Uterus (tissue), 4 donors: Measurements from ENCODE around the gene TAC3. TPM values are rescaled to one million over a fixed set of nuclear protein-coding genes. Genes with fewer than 3 reads are reported as not detected.

ENCODE experiments used
- DNase-seq, 2 donors: peaks; one replicate each; pipeline ENCODE4 v3.0.0-alpha.2; 2019 to 2020
- H3K27ac ChIP-seq, 2 donors: fragments of 200-600 bp; sonication (generic); 1 replicate in 1 of 2; 2 replicates in 1 of 2; pipeline ENCODE4 v1.5.1; 2016 to 2018
- H3K27me3 ChIP-seq, 2 donors: fragments of 200-600 bp; sonication (generic); one replicate each; pipeline ENCODE4 v1.5.1; 2018 to 2019; ENCODE audit warnings: control low read depth in 1 of 2
- H3K36me3 ChIP-seq, 2 donors: fragments of 200-600 bp; sonication (generic); one replicate each; pipeline ENCODE4 v1.5.1; 2019; ENCODE audit warnings: control low read depth in 1 of 2
- H3K4me1 ChIP-seq, 2 donors: fragments of 200-600 bp; sonication (generic); one replicate each; pipeline ENCODE4 v1.5.1; 2018 to 2019; ENCODE audit warnings: control low read depth in 1 of 2
- H3K4me3 ChIP-seq, 2 donors: fragments of 200-600 bp; sonication (generic); 1 replicate in 1 of 2; 2 replicates in 1 of 2; pipeline ENCODE4 v1.5.1; 2018 to 2019; ENCODE audit warnings: mild to moderate bottlenecking in 1 of 2
- H3K9me3 ChIP-seq, 2 donors: fragments of 200-600 bp; sonication (generic); one replicate each; pipeline ENCODE4 v1.5.1; 2019; ENCODE audit warnings: control low read depth in 1 of 2
- POLR2A ChIP-seq, 2 donors: fragments of 450-650 bp; IDR thresholded peaks; one replicate each; pipeline ENCODE4 v1.6.1; 2016; ENCODE audit warnings: antibody characterized with exemption in 2 of 2, mild to moderate bottlenecking in 1 of 2, moderate library complexity in 1 of 2
- intact Hi-C: fragments of 100-400 bp; cut with DNase I; formaldehyde crosslinking; loops from one replicate; pipeline ENCODE4 v1.15.1; 2023; ENCODE audit warnings: low total_unique reads
- total RNA-seq, 4 donors: library from RNA; depleted of rRNA in 3 of 4; stranded (reverse); fragments of >200 nt in 3 of 4; gene quantifications; one replicate each; pipeline versions ENCODE4 v1.1.0 to v1.2.4, GENCODE V29; 2014 to 2023
- TF ChIP-seq, protein P1 (sequence below), 4 experiments: fragments of 200-600 bp in 2 of 4; fragments of 450-650 bp in 2 of 4; sonication (generic) in 2 of 4; IDR thresholded peaks; one replicate each; pipeline ENCODE4 v1.5.1; 2016 to 2019; ENCODE audit warnings: antibody characterized with exemption in 4 of 4, mild to moderate bottlenecking in 2 of 4, moderate library complexity in 1 of 4
- donor health status: DM: yes; HTN: yes; CAD: no.

TAC3 gene
- total RNA-seq, 4 donors from 2014 or later, result not detected

DNA sequence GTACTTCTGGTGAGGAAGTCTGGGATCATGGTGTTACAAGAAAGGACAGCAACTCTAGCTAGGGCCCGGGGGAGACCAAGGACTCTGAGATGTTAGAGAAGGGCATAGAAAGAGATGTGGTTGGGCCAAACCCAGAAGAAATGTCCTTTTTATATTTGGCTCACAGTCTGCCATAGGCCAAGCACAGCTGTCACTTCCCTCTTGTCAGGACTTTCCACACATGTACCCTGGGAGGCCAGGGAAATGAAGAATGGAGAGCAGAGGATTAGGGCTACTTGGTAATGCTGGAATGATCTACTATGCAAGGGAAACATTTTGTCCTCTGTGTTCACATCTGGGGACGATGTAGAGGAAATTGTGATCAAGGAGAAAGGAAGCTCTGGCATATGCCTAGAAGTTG is 24.4 kb upstream of the TAC3 start:
- Histone ChIP-seq H3K36me3 (no peaks in the 10 kb centered on the region), H3K27ac (no peak overlapping the region), H3K27me3 (no peaks in the 10 kb centered on the region), H3K9me3 (no peaks in the 10 kb centered on the region), H3K4me1 (no peaks in the 10 kb centered on the region), H3K4me3 (no peak overlapping the region)
- no peak for TF ChIP-seq POLR2A (IDR thresholded peaks at IDR 0.05)
- TF ChIP-seq, protein P1, sequence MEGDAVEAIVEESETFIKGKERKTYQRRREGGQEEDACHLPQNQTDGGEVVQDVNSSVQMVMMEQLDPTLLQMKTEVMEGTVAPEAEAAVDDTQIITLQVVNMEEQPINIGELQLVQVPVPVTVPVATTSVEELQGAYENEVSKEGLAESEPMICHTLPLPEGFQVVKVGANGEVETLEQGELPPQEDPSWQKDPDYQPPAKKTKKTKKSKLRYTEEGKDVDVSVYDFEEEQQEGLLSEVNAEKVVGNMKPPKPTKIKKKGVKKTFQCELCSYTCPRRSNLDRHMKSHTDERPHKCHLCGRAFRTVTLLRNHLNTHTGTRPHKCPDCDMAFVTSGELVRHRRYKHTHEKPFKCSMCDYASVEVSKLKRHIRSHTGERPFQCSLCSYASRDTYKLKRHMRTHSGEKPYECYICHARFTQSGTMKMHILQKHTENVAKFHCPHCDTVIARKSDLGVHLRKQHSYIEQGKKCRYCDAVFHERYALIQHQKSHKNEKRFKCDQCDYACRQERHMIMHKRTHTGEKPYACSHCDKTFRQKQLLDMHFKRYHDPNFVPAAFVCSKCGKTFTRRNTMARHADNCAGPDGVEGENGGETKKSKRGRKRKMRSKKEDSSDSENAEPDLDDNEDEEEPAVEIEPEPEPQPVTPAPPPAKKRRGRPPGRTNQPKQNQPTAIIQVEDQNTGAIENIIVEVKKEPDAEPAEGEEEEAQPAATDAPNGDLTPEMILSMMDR (IDR thresholded peaks at IDR 0.05), result no peak
- intact Hi-C loops, result no loop called here
- DNase-seq, result no peak

- H3K27me3 ChIP-seq, result no peaks in the 10 kb centered on the region
- no peaks in the 10 kb centered on the region for H3K9me3 ChIP-seq
- intact Hi-C loops, result no loop called here
- DNase-seq, result no peak
- no peaks in the 10 kb centered on the region for H3K4me1 ChIP-seq
- no peaks in the 10 kb centered on the region for H3K36me3 ChIP-seq
- no peak overlapping the region for H3K4me3 ChIP-seq
- no peak for TF ChIP-seq POLR2A (IDR thresholded peaks at IDR 0.05)
- TF ChIP-seq, protein P1 (IDR thresholded peaks at IDR 0.05), result no peak
- no peak overlapping the region for H3K27ac ChIP-seq
These were observed 23.9 kb upstream of the TAC3 start for GRCh38 chr12:57040211-57040610.

DNA sequence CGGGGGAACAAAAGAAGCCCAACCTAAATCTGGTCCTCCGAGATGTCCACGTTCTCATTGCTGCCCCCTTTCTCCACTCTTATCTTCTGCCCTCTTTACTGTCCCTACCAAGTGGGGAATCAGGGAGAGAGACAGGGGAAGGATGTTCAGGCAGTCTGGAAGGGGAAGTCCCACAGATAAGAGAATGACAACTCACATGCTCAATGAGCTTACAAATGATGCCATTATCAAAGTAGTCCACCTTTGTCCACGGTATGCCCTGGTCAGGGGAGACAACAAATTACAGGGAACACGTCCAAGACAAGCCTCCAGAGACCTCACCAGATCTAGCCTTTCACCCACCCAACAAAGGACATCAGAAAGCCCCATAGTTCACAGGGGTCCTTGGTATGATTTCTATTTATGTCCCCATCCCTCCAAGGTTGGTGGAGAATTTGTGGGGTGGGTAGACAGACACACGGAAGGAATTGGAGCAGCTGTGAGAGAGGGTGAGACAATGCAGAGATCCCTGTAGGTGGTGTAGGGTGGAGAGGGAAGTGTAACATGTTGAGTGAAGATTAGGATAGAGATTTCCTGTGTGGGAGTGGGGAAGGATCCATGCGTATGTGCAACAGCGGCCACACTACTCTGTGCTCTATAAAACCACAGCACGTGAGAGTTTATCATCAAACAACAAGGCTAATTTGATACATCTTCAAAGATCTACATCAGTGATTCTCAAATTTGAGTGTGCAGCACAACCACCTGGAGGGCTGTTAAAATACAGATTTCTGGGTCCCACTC is 22.9 kb upstream of the TAC3 start:
- H3K27ac ChIP-seq, result no peak overlapping the region
- no peak for DNase-seq
- H3K4me1 ChIP-seq, result no peaks in the 10 kb centered on the region
- H3K4me3 ChIP-seq, result no peak overlapping the region
- TF ChIP-seq, protein P1 (IDR thresholded peaks at IDR 0.05), result no peak
- no peak for TF ChIP-seq POLR2A (IDR thresholded peaks at IDR 0.05)
- no peaks in the 10 kb centered on the region for H3K9me3 ChIP-seq
- H3K36me3 ChIP-seq, result no peaks in the 10 kb centered on the region
- intact Hi-C loops, result no loop called here
- H3K27me3 ChIP-seq, result no peaks in the 10 kb centered on the region

DNA sequence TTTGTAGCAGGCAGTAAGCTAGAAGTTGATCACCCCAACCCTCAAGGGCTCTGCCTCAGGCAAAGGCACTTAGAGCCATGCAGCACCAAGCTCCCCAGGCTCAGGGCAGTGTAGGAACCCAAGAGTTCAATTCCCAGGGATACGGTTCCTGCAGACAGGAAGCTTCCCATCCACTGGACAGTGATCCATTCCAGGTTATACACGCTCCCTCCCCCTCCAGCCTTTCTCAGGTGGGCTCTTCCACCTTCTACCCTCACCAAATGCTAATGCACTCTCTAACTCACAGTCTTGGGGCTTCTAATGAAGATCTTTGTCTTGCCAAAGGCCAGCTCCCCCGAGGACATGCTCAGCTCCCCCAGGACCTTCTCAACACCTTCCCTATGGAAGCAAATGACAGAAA is 20.9 kb upstream of the TAC3 start:
- no peaks in the 10 kb centered on the region for H3K27me3 ChIP-seq
- H3K4me3 ChIP-seq, result no peak overlapping the region
- no peak for DNase-seq
- TF ChIP-seq POLR2A (IDR thresholded peaks at IDR 0.05), result no peak
- TF ChIP-seq, protein P1 (IDR thresholded peaks at IDR 0.05), result no peak
- H3K36me3 ChIP-seq, result no peaks in the 10 kb centered on the region
- H3K27ac ChIP-seq, result no peak overlapping the region
- intact Hi-C loops, result no loop called here
- no peaks in the 10 kb centered on the region for H3K9me3 ChIP-seq
- no peaks in the 10 kb centered on the region for H3K4me1 ChIP-seq

DNA sequence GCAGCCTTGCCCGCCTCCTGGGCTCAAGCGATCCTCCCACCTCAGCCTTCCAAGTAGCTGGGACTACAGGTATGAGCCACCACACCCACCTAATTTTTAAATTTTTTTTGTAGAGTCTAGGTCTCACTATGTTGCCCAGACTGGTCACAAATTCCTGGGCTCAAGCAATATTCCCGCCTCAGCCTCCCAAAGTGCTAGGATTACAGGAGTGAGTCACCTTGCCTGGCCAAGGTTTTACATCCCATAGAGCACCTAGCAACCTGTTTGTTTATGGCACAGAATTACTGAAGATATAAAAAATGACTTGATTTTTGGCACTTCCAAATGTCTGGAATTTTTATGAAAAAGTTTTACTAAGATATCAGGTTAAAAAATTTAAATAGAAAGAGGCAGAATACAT is 17.1 kb upstream of the TAC3 start:
- intact Hi-C loops, result no loop called here
- no peak overlapping the region for H3K27ac ChIP-seq
- no peaks in the 10 kb centered on the region for H3K36me3 ChIP-seq
- no peaks in the 10 kb centered on the region for H3K9me3 ChIP-seq
- TF ChIP-seq, protein P1 (IDR thresholded peaks at IDR 0.05), result no peak
- no peak for TF ChIP-seq POLR2A (IDR thresholded peaks at IDR 0.05)
- no peaks in the 10 kb centered on the region for H3K4me1 ChIP-seq
- no peak for DNase-seq
- H3K4me3 ChIP-seq, result no peak overlapping the region
- H3K27me3 ChIP-seq, result no peaks in the 10 kb centered on the region
